SK-N-MC (cell line): Measurements from ENCODE around the gene AP1G1.

Experiments
- EZH2 ChIP-seq: fragments of 200-600 bp; sonication (generic); IDR thresholded peaks from one replicate; pipeline ENCODE4 v1.6.1; 2017; ENCODE audit warnings: antibody characterized with exemption
- POLR2AphosphoS5 ChIP-seq: IDR thresholded peaks from 2 replicates; pipeline ENCODE4 v1.6.1; 2012; ENCODE audit warnings: mild to moderate bottlenecking, low read depth, low read length, borderline replicate concordance

DNA sequence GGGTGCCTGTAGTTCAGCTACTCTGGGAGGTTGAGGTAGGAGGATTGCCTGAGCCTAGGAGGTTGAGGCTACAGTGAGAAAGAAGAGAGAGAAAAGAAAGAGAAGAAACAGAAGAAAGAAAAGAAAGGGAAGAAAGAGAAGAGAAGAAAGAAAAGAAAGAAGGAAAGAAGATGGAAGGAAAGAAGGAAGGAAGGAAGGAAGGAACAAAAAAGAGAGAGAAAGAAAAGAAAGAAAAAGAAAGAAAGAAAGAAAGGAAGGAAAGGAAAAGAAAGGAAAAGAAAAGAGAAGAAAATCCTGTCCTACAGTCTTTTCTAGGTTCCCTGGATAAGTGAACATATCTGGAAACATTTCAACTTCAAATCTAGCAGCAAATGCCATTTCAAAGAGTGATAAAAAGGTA is 54.5 kb downstream of the AP1G1 start:
- TF ChIP-seq EZH2: no peak
- TF ChIP-seq POLR2AphosphoS5: no peak
